HG03060 (cell line): ENCODE results near the gene COMMD3.
A peak's percentile ranks its signal among the peaks of the same experiment; 100 is the strongest.
"Not testable (repeated sequence)": the region's sequence is repeated elsewhere in the genome, so short reads cannot be mapped to it uniquely, and the experiment has no call there.

Experiments
- ATAC-seq: cut with Tn5 transposase; IDR thresholded peaks from one replicate; pipeline ENCODE4 v1.9.1; 2021; ENCODE audit warnings: low read depth, moderate number of reproducible peaks; ENCODE audit not compliant: unreplicated experiment

Gene COMMD3

DNA sequence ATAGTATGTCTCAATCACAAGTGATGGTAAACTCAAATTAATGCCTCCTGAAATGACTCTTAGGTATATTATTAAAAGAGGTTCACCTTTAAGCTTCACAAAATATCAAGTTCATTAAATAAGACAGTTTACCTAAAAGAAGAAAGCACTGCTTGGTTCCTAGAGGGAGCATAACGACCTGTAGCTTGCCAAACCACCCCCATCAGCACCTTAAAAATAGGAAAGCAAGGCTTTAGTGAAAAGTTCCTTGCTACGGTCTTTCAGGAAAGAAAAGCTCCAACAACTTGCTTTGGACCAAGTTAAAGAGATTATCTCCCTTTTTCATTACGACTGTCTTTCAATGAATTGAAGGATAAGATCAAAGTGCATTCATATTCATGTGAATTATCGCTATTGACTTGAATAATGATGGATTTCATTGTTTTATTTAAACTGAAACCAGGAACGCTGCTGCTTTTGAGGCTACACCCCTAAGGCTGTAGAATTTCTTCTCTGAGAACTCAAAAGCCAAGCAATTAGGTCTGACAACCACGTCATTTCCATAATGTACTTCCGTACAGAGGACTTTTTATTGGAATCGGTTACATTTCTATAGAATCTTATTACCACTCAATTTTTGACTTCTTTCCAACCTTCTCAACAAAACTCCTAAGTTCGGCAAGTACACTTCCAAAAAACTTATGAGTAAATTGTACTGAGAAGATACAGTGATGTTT is 22.2 kb downstream of the COMMD3 start:
- ATAC-seq: no peak

- ATAC-seq: no peak
Observed at GRCh38 chr10:22338931-22339330, 22.7 kb downstream of the COMMD3 start.

DNA sequence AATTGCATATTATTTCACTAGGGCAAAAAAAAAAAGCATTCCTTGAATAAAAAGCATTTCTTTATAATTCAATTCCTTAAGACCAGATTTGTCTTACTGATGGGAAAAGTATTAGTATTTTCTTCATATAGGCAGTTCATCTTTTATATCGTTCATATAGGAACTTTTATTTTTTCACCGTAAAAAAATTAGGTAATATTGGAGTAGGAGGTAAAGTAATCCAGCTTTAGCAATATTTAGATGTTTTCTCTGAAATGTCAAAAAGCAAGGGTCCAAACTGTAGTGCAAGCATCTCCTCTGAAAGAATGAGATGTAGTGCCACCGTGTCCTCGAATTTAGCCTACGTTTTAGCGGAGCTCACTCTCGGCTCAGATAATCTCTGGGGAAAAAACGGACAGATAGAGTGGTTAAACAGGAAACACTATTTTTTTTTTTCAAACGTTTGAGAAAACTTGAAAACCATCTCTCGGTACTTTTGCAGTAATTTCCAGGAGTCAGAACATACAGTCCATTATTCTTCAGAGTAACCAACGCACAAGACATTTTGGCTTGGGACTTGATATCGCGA is 23.7 kb downstream of the COMMD3 start:
- ATAC-seq: no peak

GRCh38 chr10:22340329-22341189 is 24.4 kb downstream of the COMMD3 start:
- peak; percentile 20 for ATAC-seq

DNA sequence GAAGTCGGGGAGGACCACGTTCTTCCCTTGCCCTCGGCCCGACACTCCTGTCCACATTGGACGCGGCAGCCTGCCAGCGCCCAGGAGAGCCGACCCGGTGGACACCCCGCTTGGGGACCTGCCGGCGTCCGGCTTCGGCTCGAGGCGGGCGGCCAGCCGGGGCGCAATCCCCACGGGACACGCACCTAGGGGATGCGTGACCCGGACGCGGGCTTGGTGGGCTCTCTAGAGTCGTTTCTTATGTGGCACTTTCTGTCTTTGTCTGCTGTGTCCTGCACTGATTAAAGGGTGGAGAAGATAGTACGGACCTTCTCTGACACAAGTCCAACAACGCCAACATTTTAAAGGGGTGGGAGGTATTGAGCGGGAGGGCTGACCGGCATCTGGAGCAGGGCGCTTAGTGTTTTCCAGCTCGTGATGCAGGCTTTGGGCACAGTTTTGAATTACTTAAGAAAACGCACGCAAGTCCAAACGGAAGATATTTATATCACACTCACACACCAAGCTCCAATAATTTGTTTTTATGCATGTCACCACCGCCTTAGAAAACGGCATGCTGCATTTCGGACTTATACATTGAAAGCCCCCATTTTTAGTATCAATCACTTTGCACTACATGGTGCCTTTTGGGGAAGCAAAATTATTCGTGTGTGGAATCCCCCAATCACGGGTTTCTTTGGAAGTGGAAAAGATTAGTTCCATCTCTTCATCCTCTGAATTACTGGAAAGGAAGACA is 25.2 kb downstream of the COMMD3 start:
- no peak for ATAC-seq

GRCh38 chr10:22341926-22342196 is 25.7 kb downstream of the COMMD3 start:
- ATAC-seq: no peak

DNA sequence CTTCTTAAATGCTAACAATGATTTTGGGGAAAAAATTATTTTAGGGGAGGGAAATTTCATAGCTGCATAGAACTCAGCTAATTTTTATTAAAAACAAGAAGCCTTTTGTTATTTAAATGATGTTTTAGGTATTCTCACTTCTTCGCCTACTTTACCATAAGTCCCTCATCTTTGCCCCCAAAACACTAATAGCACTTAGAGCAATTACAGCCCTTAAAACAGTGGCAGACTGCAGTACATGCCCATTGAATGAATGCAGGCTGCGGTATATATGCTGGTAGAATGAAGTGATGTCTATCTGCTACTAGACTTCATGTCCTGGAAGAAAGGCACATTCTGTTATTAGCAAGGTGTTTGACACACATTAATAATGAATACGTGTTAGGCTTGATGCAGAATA is 26.2 kb downstream of the COMMD3 start:
- no peak for ATAC-seq

DNA sequence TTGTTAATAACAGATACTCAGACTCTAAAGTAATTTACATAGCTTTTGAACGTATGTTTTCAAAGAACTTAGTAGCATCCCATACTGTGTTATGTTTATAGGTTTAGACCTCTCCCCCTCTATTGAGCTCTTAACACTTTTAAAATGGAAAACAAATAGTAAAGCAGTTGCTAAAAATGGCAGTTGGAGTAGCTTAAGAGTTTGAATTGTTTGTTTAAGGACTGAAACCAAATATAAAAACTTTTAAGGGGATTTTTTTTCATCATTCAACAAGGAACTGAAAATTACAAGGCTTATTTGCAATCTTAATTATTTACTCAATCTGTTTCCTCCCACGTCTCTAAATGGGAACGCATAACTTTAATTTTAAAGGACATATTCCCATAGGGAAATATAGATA is 27.5 kb downstream of the COMMD3 start:
- no peak for ATAC-seq

DNA sequence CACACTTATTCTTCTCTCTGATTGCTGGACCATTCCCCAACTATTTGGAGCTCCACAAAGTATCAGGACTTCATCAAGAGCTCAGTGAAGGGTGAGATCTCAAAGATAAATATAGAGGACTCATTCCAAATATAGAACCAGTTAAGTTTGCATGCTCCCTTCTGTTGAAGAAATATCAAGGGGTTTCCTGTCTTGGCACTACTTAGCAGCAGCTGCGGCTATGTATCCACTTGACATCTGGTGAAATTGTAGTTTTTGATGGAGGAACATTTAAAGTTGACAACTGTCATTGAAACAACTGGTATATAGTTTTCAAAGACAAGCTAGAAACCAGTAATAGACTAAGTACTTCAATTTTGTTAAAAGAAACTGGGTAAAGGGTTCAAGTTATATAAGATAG is 28.1 kb downstream of the COMMD3 start:
- no peak for ATAC-seq

GRCh38 chr10:22344781-22345300 is 28.7 kb downstream of the COMMD3 start:
- ATAC-seq: no peak

- no peak for ATAC-seq
Observed at GRCh38 chr10:22345301-22346095, 29.3 kb downstream of the COMMD3 start, which contains the start of gene SPAG6. TSS of gene SPAG6 (plus strand) at chr10:22345496. CDS start at chr10:22345612, 116 bp downstream.

DNA sequence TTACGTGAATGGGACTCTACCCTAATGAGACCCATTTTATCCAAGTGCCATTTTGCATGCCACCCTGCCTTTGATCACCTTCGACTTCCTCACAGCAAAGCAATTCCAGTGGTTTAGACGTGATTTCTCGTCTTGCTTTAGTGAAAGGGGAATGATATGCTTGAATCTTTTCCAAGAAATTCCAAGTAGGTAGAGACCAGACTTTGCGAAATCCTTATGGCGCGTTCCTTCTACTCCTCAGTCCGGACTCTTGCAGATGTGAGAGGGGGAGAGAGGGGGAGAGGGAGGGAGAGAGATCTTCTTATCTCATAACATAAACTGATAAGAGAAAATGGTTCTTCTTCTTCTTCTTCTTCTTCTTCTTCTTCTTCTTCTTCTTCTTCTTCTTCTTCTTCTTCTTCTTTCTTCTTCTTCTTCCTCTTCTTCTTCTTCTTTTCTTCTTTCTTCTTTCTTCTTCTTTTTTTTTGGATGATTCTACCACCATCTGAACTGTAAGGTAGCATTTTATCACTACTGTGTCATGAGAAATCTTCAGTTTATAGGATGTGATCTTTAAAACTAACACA is 30.0 kb downstream of the COMMD3 start:
- ATAC-seq: no peak

DNA sequence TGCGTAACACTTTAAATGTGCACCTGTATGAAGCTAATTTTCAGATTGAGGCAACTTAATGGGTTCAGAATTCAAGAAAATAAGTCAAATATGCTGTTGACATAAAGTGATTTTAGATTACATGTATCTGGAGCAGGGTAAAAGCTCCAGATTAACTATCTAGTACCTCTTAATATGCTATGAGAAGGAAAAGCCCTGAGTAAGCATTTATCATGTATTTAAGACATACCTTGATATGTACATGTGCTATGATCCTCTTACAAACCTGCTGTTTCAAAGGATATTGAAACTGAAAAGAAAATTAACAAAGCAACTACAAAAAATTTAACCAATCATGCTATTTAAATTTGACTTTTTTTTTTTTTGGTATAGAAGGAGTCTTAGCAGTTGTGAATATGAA is 33.6 kb downstream of the COMMD3 start:
- no peak for ATAC-seq

GRCh38 chr10:22351131-22351703 is 35.0 kb downstream of the COMMD3 start:
- ATAC-seq: no peak

GRCh38 chr10:22356324-22356873 is 40.2 kb downstream of the COMMD3 start:
- no peak for ATAC-seq

DNA sequence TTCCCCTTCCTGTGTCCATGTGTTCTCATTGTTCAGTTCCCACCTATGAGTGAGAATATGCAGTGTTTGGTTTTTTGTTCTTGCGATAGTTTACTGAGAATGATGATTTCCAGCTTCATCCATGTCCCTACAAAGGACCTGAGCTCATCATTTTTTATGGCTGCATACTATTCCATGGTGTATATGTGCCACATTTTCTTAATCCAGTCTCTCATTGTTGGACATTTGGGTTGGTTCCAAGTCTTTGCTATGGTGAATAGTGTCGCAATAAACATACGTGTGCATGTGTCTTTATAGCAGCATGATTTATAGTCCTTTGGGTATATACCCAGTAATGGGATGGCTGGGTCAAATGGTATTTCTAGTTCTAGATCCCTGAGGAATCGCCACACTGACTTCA is 41.6 kb downstream of the COMMD3 start:
- ATAC-seq: not testable (repeated sequence)

DNA sequence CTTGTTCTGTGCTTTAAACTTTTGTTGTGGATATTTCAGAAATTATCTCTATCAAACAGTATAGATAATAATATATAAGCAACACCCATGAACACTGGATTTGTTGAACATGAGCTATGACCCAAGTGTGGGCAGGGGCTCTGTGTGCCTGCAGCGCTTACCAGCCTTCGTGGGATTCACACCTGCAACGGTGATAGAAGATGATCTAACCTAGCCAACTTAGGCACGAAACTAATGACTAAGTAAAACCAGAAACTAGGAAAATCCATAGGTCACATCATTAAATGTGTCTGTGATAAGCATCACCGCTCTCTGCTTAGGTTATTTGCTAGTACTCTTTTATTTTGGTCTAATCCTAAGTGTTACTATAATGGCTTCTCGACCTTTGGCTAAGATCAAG is 47.1 kb downstream of the COMMD3 start:
- no peak for ATAC-seq

DNA sequence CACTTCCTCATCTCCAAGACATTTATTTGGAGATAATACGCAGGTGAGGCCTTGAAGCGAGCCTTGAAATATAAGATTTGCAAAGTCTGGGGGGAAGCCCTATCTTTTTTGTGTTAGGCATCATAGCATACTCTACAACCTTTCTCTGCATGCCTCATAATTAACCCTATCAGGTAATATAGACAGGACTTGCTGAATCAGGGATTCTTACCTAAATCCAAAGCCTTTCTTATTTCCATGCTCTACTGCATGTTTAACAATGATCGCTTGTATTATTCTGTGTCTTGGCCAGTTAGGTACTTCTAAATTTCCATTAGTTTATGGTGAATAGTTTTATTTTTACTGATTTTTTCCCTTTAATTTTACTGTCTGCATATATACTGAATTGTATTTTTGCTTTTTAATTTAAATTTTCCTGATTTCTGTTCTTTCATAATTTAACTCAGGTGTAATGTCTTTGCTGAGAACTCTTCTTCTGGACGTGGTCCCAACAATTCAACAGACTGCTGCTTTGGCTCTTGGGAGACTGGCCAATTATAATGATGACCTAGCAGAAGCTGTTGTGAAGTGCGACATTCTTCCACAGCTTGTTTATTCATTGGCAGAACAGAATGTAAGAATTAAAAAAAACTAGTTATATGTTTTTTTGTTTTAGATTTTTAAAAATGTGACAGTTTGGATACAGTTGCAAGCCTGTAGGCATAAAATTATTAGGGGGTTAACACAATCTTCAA is 48.4 kb downstream of the COMMD3 start:
- ATAC-seq: no peak
